HG03025 (cell line): ENCODE data around the gene ZNF564.
"Not testable (repeated sequence)": the region's sequence is repeated elsewhere in the genome, so short reads cannot be mapped to it uniquely, and the experiment has no call there.

Experiments
- ATAC-seq: cut with Tn5 transposase; IDR thresholded peaks from one replicate; pipeline ENCODE4 v1.9.1; 2021; ENCODE audit warnings: mild to moderate bottlenecking, moderate library complexity; ENCODE audit not compliant: unreplicated experiment, low FRiP score

Gene ZNF564

GRCh38 chr19:12513531-12514061 is 37.7 kb downstream of the ZNF564 start:
- ATAC-seq: no peak

GRCh38 chr19:12497032-12497431 is 54.2 kb downstream of the ZNF564 start:
- no peak for ATAC-seq

- ATAC-seq: no peak
These were observed 54.8 kb downstream of the ZNF564 start for GRCh38 chr19:12496480-12496879.

- peak; percentile 75 for ATAC-seq
These were observed 56.1 kb downstream of the ZNF564 start for GRCh38 chr19:12495002-12495802.

GRCh38 chr19:12494260-12494860 is 56.9 kb downstream of the ZNF564 start:
- no peak for ATAC-seq

- not testable (repeated sequence) for ATAC-seq
These were observed 65.0 kb downstream of the ZNF564 start for GRCh38 chr19:12486265-12486783.

- ATAC-seq: no peak
These were observed 65.7 kb downstream of the ZNF564 start for GRCh38 chr19:12485571-12485970.

DNA sequence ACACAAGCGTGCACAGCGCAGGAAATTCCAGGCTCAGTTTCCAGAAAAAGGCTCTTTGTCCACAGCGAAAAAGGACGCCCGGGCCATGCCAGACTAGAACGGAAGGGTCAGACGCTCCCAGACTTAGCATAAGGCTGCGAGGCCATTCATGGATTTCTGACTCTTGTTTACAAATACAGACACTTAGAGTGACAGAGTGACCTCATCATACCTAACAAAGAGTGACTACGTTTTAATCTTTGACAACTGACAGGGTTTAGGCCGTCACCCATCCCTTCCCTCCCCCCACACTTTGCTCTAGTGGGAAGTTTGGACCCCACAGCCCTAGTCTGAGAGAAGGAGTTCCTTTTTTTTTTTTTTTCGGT is 66.2 kb downstream of the ZNF564 start:
- ATAC-seq: no peak

DNA sequence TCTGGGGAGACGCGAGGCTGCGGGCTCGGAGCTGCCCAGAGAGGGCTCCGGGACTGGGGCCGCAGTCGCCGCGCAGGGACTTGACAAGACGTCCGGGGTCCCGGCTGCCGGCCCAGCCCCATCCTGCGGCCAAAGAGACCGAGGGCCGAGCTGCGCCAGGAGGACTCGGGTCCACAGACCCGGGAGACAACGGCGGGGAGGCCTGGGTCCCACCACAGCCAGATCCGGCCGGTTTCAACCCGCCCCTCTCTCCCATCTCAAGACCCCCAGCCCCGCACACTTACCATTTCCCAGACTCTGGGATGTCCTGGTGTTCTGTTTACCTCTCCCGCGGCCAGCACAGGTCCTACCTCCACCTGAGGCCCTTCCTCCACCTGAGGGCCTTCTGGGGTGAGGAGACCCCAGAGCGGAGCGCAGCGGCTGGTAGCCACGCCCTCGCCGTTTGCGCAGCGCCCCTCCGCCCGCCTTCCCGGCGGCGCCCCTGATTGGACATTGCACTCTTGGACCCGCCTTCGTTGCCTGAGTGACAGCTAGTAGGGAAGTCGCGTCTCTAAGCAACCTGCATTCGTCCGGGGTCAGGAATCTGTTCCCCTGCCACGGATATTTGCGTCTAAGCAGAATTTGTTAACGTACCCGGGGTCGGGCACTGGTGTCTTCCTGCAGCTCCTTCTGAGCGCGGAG is 66.8 kb downstream of the ZNF564 start, which contains the start of gene ZNF709:
ZNF709 (minus strand) TSS at position 446 of the 681 bp plus-strand sequence; CDS start at position 287, 159 bp downstream.
- no peak for ATAC-seq

- no peak for ATAC-seq
These were observed 67.3 kb downstream of the ZNF564 start for GRCh38 chr19:12484011-12484370.

DNA sequence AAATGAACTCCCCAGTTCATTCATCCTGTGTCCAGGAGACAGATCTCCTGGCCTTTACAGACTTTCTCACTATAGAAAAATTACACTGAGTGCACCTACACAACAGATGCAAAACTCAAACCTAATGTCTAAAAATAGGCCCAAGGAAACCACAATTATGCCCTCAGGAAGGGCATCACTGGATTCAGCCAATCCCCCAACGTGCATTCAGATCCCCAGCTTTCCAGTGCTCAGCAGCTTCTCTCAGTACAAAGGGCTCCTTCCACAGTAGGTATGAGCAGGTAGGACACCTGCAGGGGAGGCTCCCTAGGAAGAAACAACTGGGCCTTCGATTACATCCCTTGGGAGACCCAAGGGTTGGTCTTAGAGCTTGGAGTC is 68.8 kb downstream of the ZNF564 start:
- no peak for ATAC-seq

GRCh38 chr19:12481781-12482508 is 69.3 kb downstream of the ZNF564 start:
- no peak for ATAC-seq

DNA sequence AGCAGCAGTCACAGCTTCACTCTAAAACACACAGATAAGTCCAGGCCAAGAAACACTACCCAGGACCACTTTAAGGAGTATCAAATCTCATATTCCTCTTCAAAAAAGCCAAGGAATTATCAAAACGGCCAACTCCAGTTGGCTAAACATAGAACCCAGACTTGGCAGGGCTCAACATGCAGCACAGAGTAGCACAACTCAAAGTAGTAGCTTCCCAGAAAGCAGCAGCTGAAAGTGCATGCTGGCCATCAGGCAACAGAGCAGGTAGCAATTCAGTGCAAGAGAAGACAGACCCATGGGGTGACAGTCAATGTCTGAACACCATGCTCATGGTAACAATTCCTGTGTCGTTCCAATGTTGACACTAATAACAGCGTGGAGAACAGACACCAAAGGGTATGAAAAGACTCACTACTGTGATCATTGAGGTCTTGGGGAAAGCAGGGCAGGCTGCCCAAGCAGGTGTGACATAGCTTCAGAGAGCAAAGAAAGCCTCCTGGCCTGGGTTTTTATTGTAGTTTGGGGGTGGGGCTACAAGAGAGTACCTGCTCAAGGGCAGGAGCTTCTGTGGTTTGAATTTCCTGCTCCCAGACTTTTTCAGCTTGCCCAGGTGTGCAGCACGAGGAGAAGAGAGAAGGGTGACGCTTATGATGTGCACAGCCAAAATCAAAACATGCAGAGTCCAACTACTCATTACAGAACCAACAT is 72.9 kb downstream of the ZNF564 start:
- ATAC-seq: no peak
